Activated CD8-positive, alpha-beta memory T cell treated with anti-CD3 and anti-CD28 coated beads, Interleukin-2, amount 50 U/mL, for 4 hours (primary cell): Measurements from ENCODE around the gene RBM20.
A peak's percentile ranks its signal among the peaks of the same experiment; 100 is the strongest.
"Not testable (repeated sequence)": the region's sequence is repeated elsewhere in the genome, so short reads cannot be mapped to it uniquely, and the experiment has no call there.

Experiments
- DNase-seq: peaks from one replicate; pipeline ENCODE4 v3.0.0-alpha.2; 2020

Gene RBM20

GRCh38 chr10:110625951-110626855 is 17.9 kb upstream of the RBM20 start:
- DNase-seq = no peak

- no peak for DNase-seq
Measured at GRCh38 chr10:110628161-110628560, 16.0 kb upstream of the RBM20 start.

- no peak for DNase-seq
Measured at GRCh38 chr10:110629680-110630191, 14.4 kb upstream of the RBM20 start.

- no peak for DNase-seq
Measured at GRCh38 chr10:110631934-110632333, 12.2 kb upstream of the RBM20 start.

GRCh38 chr10:110632591-110633215 is 11.4 kb upstream of the RBM20 start:
- no peak for DNase-seq

GRCh38 chr10:110634527-110635209 is 9.5 kb upstream of the RBM20 start:
- DNase-seq = no peak

- no peak for DNase-seq
Measured at GRCh38 chr10:110636572-110636931, 7.6 kb upstream of the RBM20 start.

GRCh38 chr10:110636932-110637557 is 7.1 kb upstream of the RBM20 start:
- DNase-seq = no peak

- no peak for DNase-seq
Measured at GRCh38 chr10:110637558-110638053, 6.5 kb upstream of the RBM20 start.

- no peak for DNase-seq
Measured at GRCh38 chr10:110638319-110638718, 5.8 kb upstream of the RBM20 start.

GRCh38 chr10:110639046-110639445 is 5.1 kb upstream of the RBM20 start:
- not testable (repeated sequence) for DNase-seq

GRCh38 chr10:110639858-110640257 is 4.3 kb upstream of the RBM20 start:
- not testable (repeated sequence) for DNase-seq

- peak; percentile 37 for DNase-seq
Measured at GRCh38 chr10:110641256-110641655, 2.9 kb upstream of the RBM20 start.

- no peak for DNase-seq
Measured at GRCh38 chr10:110642204-110643034, 1.7 kb upstream of the RBM20 start.

GRCh38 chr10:110643035-110643652 is 992 bp upstream of the RBM20 start:
- DNase-seq = no peak

GRCh38 chr10:110644598-110645462 is 694 bp downstream of the RBM20 start:
- DNase-seq = no peak

GRCh38 chr10:110646417-110647135 is 2.4 kb downstream of the RBM20 start:
- no peak for DNase-seq

GRCh38 chr10:110647136-110647430 is 2.9 kb downstream of the RBM20 start:
- DNase-seq = no peak

- DNase-seq = no peak
Measured at GRCh38 chr10:110648692-110649346, 4.7 kb downstream of the RBM20 start.
